GM19395 (cell line): ENCODE measurements around the gene CDS1.
A peak's percentile ranks its signal among the peaks of the same experiment; 100 is the strongest.
"Not testable (repeated sequence)": the region's sequence is repeated elsewhere in the genome, so short reads cannot be mapped to it uniquely, and the experiment has no call there.

Experiments
- ATAC-seq: cut with Tn5 transposase; IDR thresholded peaks from one replicate; pipeline ENCODE4 v1.9.1; 2021; ENCODE audit warnings: mild to moderate bottlenecking, moderate library complexity; ENCODE audit not compliant: unreplicated experiment

Gene CDS1

GRCh38 chr4:84582988-84583875 lies at the start of gene CDS1:
Gene CDS1 (plus strand): TSS chr4:84583127. CDS start chr4:84583402, 275 bp downstream.
- ATAC-seq, result peak; percentile 56

DNA sequence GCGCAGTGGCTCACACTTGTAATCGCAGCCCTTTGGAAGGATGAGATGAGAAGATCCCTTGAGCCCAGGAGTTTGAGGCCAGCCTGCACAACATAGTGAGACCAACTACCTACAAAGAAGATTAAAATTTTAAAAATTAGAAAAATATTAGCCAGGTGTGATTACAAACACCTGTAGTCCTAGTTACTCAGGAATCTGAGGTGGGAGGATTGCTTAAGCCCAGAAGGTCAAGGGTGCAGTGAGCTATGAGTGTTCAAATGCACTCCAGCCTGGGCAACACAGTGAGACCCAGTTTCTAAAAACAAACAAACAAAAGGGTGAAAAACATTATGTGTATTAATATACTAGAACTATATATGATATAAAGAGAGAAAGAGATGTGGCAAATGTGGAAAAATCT lies 47.0 kb upstream of the CDS1 start:
- no peak for ATAC-seq

- ATAC-seq, result no peak
Measured at GRCh38 chr4:84545093-84545492, 37.8 kb upstream of the CDS1 start.

GRCh38 chr4:84547211-84547610 lies 35.7 kb upstream of the CDS1 start:
- ATAC-seq, result no peak

DNA sequence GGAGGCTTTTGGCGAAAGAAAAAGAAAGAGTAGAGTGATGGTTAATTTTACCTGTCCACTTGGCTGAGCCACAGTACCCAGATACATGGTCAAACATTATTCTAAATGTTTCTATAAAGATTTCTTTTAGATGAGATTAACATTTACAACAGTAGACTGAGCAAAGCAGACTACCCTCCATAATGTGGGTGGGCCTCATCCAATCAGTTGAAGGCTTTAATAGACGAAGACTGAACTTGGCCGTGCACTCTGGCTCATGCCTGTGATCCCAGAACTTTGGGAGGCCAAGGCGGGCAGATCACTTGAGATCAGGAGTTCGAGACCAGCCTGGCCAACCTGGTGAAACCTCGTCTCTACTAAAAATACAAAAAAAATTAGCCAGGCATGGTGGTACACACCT lies 33.7 kb upstream of the CDS1 start:
- not testable (repeated sequence) for ATAC-seq

DNA sequence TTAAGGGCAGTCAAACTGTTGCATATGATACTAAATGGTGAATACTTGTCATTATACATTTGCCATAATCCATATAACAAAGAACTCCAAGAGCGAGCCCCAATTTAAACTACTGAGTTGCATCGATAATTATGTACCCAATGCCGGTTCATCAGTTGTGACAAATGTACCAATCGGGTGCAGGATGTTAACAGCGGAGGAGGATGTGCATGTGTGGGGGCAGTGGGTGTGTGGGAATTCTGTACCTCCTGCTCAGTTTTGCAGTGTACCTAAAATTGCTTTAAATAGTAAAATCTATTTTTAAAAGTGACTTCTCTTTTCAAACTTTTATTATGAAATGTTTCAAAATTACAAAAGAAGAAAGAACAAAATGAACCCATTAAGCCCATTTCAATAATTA lies 20.8 kb upstream of the CDS1 start:
- no peak for ATAC-seq

GRCh38 chr4:84563002-84563401 lies 19.9 kb upstream of the CDS1 start:
- no peak for ATAC-seq

GRCh38 chr4:84565951-84566350 lies 17.0 kb upstream of the CDS1 start:
- ATAC-seq, result no peak

DNA sequence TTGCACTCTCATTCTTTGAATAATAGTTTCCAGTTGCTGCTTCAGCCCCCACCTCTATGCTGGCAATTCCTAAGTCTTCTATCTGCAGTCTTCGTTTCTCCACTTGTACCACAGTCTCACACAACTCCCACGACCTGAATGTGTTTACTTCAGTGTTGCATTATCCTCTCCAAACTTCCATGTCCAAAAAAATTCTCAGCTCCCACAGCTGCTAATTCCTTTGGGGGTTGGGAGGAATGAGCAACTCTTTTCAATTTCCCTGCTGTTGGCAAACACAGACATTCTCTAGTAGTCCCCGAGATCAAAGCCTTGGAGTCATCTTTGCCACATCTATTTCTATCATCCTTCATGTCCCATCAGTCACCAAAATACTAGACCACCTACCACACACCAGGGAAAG lies 14.4 kb upstream of the CDS1 start:
- no peak for ATAC-seq

GRCh38 chr4:84569009-84569408 lies 13.9 kb upstream of the CDS1 start:
- no peak for ATAC-seq

DNA sequence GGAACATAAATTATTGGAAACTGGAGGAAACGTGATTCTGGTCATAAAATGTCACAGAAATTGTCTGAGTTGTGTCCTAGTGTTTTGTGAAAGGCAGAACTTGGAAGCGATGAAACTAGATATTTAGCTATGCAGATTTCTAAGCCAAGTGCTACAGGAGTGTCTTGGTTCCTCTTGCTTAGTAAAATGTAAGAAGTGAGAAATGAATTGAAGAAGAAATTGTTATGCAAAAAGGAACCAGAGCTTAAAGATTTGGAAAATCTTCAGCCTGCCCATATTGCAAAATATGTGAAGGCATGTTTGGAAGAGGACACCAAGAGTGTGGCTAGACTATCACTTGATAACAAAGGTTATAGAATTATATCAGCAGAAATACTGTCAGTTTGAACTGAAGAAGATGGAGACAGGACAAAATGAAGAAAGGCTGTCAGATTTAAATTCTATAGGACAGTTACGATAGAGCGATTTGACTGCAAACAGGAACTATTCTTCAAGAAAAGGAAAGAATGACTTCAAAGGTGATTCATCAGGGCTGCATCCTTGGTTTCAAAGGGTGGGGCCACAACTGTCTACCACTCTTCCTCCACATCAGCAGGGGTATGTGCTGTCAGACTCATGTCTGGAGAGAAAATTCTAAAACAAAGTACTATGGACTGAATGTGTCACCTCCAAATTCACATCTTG lies 9.4 kb upstream of the CDS1 start:
- ATAC-seq, result no peak

- ATAC-seq, result no peak
Measured at GRCh38 chr4:84574069-84574720, 8.7 kb upstream of the CDS1 start.

GRCh38 chr4:84578540-84579402 lies 4.2 kb upstream of the CDS1 start:
- no peak for ATAC-seq

GRCh38 chr4:84579403-84579776 lies 3.5 kb upstream of the CDS1 start:
- ATAC-seq, result no peak

DNA sequence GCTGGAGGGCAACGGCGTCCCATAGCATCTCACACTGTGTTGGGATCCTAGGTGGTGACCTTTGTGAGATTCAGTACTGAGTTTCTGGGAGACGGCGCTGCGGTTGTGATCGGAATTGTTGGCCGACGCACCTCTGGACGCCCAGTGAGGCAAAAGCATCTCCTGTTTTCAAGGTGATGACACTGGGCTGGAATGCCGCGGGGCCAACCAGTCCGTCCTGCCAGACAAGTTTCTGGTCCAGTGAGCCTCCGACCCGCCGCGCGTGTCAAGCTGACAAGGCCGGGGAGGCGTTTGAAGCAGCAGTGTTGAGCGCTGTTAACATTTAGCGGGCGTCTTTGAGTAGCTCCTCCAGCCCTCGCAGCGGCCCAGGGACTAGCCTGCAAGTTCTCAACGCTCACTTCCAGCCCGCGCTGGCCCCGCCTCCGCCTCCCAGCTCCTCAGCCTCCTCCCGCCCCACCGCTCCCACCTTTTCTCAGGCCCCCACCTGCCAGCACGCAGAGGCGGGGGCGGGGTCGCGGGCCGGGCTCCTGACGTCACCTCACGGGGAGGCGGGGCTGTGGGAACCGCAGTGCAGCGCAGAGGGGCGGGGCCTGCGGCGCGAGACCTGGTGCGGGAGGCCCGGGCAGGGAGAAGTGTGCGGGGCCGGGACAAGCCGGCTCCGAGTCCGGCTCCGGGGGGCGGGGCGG lies 482 bp upstream of the CDS1 start:
- ATAC-seq, result peak; percentile 74

DNA sequence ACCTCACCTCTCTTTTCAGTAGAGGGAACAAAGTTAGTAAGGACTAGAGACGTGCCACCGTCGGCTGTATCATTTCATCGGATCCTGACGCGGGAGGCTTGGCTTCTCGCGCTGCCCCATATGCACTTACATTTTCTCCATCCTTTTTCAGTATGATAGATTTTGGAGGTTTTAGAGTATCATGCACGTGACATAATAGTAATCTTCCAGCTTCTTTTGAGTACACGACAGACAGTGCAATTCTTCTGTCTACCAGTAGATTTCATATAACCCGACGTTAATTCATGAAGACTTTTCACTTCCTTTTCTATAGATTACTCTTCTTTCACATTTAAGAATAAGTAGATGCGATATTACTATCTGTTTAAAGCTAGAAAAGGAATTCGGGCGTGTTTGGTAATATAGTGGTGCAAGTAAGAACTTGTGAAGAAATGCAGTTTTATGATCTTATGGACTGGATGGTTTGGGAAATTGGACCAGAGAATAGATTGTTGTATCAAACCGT lies 1.0 kb downstream of the CDS1 start:
- ATAC-seq, result no peak

DNA sequence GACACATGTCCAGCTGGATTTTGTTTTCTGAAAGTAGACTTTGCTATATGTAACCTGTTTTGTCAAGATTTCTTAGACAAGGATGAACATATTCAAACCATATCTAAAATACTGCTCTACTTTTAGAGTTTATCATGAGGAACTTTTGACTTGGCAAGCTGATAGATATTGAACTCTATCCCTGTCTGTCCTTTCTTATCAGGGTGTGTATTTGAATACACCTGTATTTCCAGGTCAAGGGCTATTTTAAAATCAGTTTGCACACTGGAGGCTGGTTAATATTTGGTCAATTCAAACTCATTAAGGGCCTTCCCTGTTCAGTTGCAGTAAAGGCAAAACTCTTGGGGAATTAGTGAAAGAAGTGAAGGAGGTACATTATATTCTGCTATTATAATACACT lies 2.3 kb downstream of the CDS1 start:
- no peak for ATAC-seq

- ATAC-seq, result no peak
Measured at GRCh38 chr4:84594724-84595123, 11.8 kb downstream of the CDS1 start.

- ATAC-seq, result no peak
Measured at GRCh38 chr4:84596826-84597225, 13.9 kb downstream of the CDS1 start.

GRCh38 chr4:84597450-84597849 lies 14.5 kb downstream of the CDS1 start:
- ATAC-seq, result no peak
